SK-N-SH (cell line): ENCODE results near the gene DNASE2B. TPM values are rescaled to one million over a fixed set of nuclear protein-coding genes. Genes with fewer than 3 reads are reported as not detected.

Experiments
- CTCF ChIA-PET: fragments of 300-600, 350-600 bp; formaldehyde crosslinking; extraction: SDS; loops from one replicate; lab custom pipeline; 2021; lab: Yijun Ruan, JAX
- POLR2A ChIA-PET: fragments of 350-600 bp; sonication (Branson Sonifier 250); formaldehyde crosslinking; extraction: SDS; loops from one replicate; lab custom pipeline; 2020; ENCODE audit warnings: antibody characterized with exemption, inconsistent platforms; lab: Yijun Ruan, JAX
- DNase-seq: peaks from one replicate; pipeline ENCODE4 v3.0.0; 2012
- H2AFZ ChIP-seq: fragments of 200-600 bp; sonication (generic); 2 replicates; pipeline ENCODE4 v1.8.1; 2016; ENCODE audit warnings: antibody characterized with exemption, mild to moderate bottlenecking, low read depth
- H3F3A ChIP-seq: fragments of 200-600 bp; sonication (generic); replicated peaks from 2 replicates; pipeline ENCODE3; 2016; ENCODE audit warnings: antibody characterized with exemption, mild to moderate bottlenecking; ENCODE audit not compliant: insufficient read depth
- H3K27ac ChIP-seq, 2 experiments: fragments of 200-500 bp in 1 of 2; fragments of 200-600 bp in 1 of 2; sonication (Bioruptor generic) in 1 of 2; sonication (generic), shearing (Covaris generic) in 1 of 2; 2 replicates each; pipeline versions ENCODE4 v1.5.1 to v1.6.1; 2014 to 2016; ENCODE audit warnings: low read depth in 2 of 2, inconsistent platforms in 1 of 2, low read length in 1 of 2, mild to moderate bottlenecking in 1 of 2, mixed read lengths in 1 of 2
- H3K27me3 ChIP-seq: fragments of 200-600 bp; sonication (generic), shearing (Covaris generic); 2 replicates; pipeline ENCODE4 v1.6.1; 2016; ENCODE audit warnings: mixed run types; ENCODE audit not compliant: insufficient read depth
- H3K36me3 ChIP-seq, 2 experiments: fragments of 200-500 bp in 1 of 2; fragments of 200-600 bp in 1 of 2; sonication (Bioruptor generic) in 1 of 2; sonication (generic) in 1 of 2; replicated peaks in 1 of 2; 2 replicates each; pipeline versions ENCODE3 to v1.5.1; 2014 to 2016; ENCODE audit warnings: low read length in 1 of 2, mild to moderate bottlenecking in 1 of 2; ENCODE audit not compliant: insufficient read depth in 2 of 2, control insufficient read depth in 1 of 2
- H3K4me1 ChIP-seq, 2 experiments: fragments of 200-500 bp in 1 of 2; fragments of 200-600 bp in 1 of 2; sonication (Bioruptor generic) in 1 of 2; sonication (generic), shearing (Covaris generic) in 1 of 2; 2 replicates each; pipeline versions ENCODE4 v1.5.1 to v1.6.1; 2014 to 2016; ENCODE audit warnings: low read depth in 1 of 2, low read length in 1 of 2, mixed run types in 1 of 2; ENCODE audit not compliant: insufficient read depth in 2 of 2, control insufficient read depth in 1 of 2
- H3K4me2 ChIP-seq: fragments of 200-600 bp; sonication (generic), shearing (Covaris generic); 2 replicates; pipeline ENCODE4 v1.6.1; 2017; ENCODE audit warnings: mixed run types
- H3K4me3 ChIP-seq, 2 experiments: fragments of 200-500 bp in 1 of 2; fragments of 200-600 bp in 1 of 2; sonication (Bioruptor generic) in 1 of 2; sonication (generic), shearing (Covaris generic) in 1 of 2; 2 replicates each; pipeline versions ENCODE4 v1.5.1 to v1.8.1; 2014 to 2016; ENCODE audit warnings: low read depth in 2 of 2, inconsistent platforms in 1 of 2, low read length in 1 of 2, mild to moderate bottlenecking in 1 of 2, mixed read lengths in 1 of 2, moderate library complexity in 1 of 2
- H3K79me2 ChIP-seq: fragments of 200-600 bp; sonication (generic); 2 replicates; pipeline ENCODE4 v1.8.1; 2017; ENCODE audit warnings: mild to moderate bottlenecking; ENCODE audit not compliant: insufficient read depth
- H3K9ac ChIP-seq: fragments of 200-600 bp; sonication (generic); 2 replicates; pipeline ENCODE4 v1.6.1; 2017; ENCODE audit warnings: mixed run types
- H3K9me2 ChIP-seq: fragments of 200-600 bp; sonication (generic); 2 replicates; pipeline ENCODE4 v1.6.1; 2017; ENCODE audit warnings: mixed run types
- H3K9me3 ChIP-seq: fragments of 200-600 bp; sonication (generic); 2 replicates; pipeline ENCODE4 v1.6.1; 2017; ENCODE audit warnings: mixed run types, mild to moderate bottlenecking, moderate library complexity
- H4K20me1 ChIP-seq: fragments of 200-600 bp; sonication (generic); 2 replicates; pipeline ENCODE4 v1.6.1; 2017; ENCODE audit warnings: mild to moderate bottlenecking, mixed run types; ENCODE audit not compliant: insufficient read depth
- CHD2 ChIP-seq: fragments of 150-350 bp; IDR thresholded peaks from 2 replicates; pipeline ENCODE4 v1.6.1; 2018; ENCODE audit warnings: low read length; ENCODE audit not compliant: partially characterized antibody
- CTCF ChIP-seq: fragments of 200-600 bp; sonication (generic); IDR thresholded peaks from 2 replicates; pipeline ENCODE4 v1.6.1; 2017; ENCODE audit warnings: antibody characterized with exemption, mild to moderate bottlenecking, moderate library complexity
- EZH2phosphoT487 ChIP-seq: fragments of 200-600 bp; sonication (generic); IDR thresholded peaks from 2 replicates; pipeline ENCODE4 v1.6.1; 2017; ENCODE audit warnings: low read depth, mixed run types, mild to moderate bottlenecking, antibody characterized with exemption, moderate library complexity, borderline replicate concordance
- FOXJ3 ChIP-seq: sonication (generic); formaldehyde crosslinking; IDR thresholded peaks from 2 replicates; pipeline ENCODE4 v1.5.1; 2020; ENCODE audit warnings: mild to moderate bottlenecking, missing genetic modification reagents
- GABPA ChIP-seq: IDR thresholded peaks from 2 replicates; pipeline ENCODE4 v1.4.0; 2012; ENCODE audit warnings: low read depth, mild to moderate bottlenecking
- GATA2 ChIP-seq: sonication (generic); formaldehyde crosslinking; IDR thresholded peaks from 2 replicates; pipeline ENCODE4 v1.5.0; 2020; ENCODE audit warnings: mild to moderate bottlenecking, missing genetic modification reagents
- IRF3 ChIP-seq: fragments of 150-350 bp; IDR thresholded peaks from 2 replicates; pipeline ENCODE4 v1.6.1; 2016; ENCODE audit warnings: mild to moderate bottlenecking, low read depth, low read length
- MXI1 ChIP-seq: IDR thresholded peaks from 2 replicates; pipeline ENCODE4 v1.6.1; 2012; ENCODE audit warnings: mild to moderate bottlenecking, low read depth, low read length, improper control_type of control experiment
- NFIC ChIP-seq: IDR thresholded peaks from 2 replicates; pipeline ENCODE4 v1.4.0; 2012; ENCODE audit warnings: borderline replicate concordance
- NRF1 ChIP-seq: IDR thresholded peaks from 2 replicates; pipeline ENCODE4 v1.6.1; 2012; ENCODE audit warnings: low read depth, mild to moderate bottlenecking, low read length
- POLR2AphosphoS5 ChIP-seq: IDR thresholded peaks from 2 replicates; pipeline ENCODE4 v1.6.1; 2012; ENCODE audit warnings: low read depth, low read length
- RAD21 ChIP-seq: IDR thresholded peaks from 2 replicates; pipeline ENCODE4 v1.6.1; 2012; ENCODE audit warnings: mild to moderate bottlenecking, low read length
- RFX5 ChIP-seq: IDR thresholded peaks from 2 replicates; pipeline ENCODE4 v1.6.1; 2012; ENCODE audit warnings: mild to moderate bottlenecking, improper control_type of control experiment, low read length
- RXRA ChIP-seq: IDR thresholded peaks from 2 replicates; pipeline ENCODE4 v1.4.0; 2012; ENCODE audit warnings: low read depth, mild to moderate bottlenecking, borderline replicate concordance
- TAF1 ChIP-seq: IDR thresholded peaks from 2 replicates; pipeline ENCODE4 v1.6.1; 2012; ENCODE audit warnings: low read depth, mild to moderate bottlenecking, low read length, moderate library complexity, borderline replicate concordance
- TCF12 ChIP-seq: IDR thresholded peaks from 2 replicates; pipeline ENCODE4 v1.4.0; 2012
- TEAD4 ChIP-seq: IDR thresholded peaks from 2 replicates; pipeline ENCODE4 v1.4.0; 2012; ENCODE audit warnings: mild to moderate bottlenecking, borderline replicate concordance; ENCODE audit not compliant: insufficient read depth
- USF1 ChIP-seq: IDR thresholded peaks from 2 replicates; pipeline ENCODE4 v1.4.0; 2012; ENCODE audit warnings: low read depth, borderline replicate concordance
- YY1 ChIP-seq: IDR thresholded peaks from 2 replicates; pipeline ENCODE4 v1.4.0; 2012; ENCODE audit warnings: low read depth, mild to moderate bottlenecking
- ZBTB33 ChIP-seq: IDR thresholded peaks from 2 replicates; pipeline ENCODE4 v1.4.0; 2012; ENCODE audit warnings: low read depth, borderline replicate concordance
- polyA plus RNA-seq, 3 experiments: library from polyadenylated mRNA; depleted of rRNA; stranded (reverse); fragments of >200 nt; gene quantifications; 2 replicates each; pipeline ENCODE4 v1.2.3, GENCODE V29; 2012

Gene DNASE2B
- polyA plus RNA-seq, 1 of the 3 experiments (the other 2 are of a cell fraction), result 0.03 TPM

GRCh38 chr1:84422909-84423308 is 24.6 kb downstream of the DNASE2B start:
- Histone ChIP-seq H3F3A (no peaks in the 10 kb centered on the region), H3K79me2 (no peaks in the 10 kb centered on the region), H3K4me1 (peaks cover 0 to 3% of the 10 kb centered on the region in 2 experiments; a peak in 2 of 4 replicates), H3K4me2 (no peak overlapping the region), H3K36me3 (no peaks in the 10 kb centered on the region), H3K27ac (no peak overlapping the region), H3K9me3 (no peaks in the 10 kb centered on the region), H3K9me2 (no peaks in the 10 kb centered on the region), H3K27me3 (no peaks in the 10 kb centered on the region), H4K20me1 (no peaks in the 10 kb centered on the region), H3K4me3 (no peak overlapping the region), H3K9ac (no peak overlapping the region), H2AFZ (no peak overlapping the region)
- DNase-seq, result no peak
- ChIA-PET CTCF (interaction anchor here (0.8 to 2.9 kb wide), 3 partner anchors 10 to 14 kb away, joined by 3 to 13 read pairs (median 3); no protein-coding TSS in a partner anchor), POLR2A (interaction anchor here (1.8 kb wide), 1 partner anchor 125 kb away, joined by 4 read pairs; no protein-coding TSS in a partner anchor)
- TF ChIP-seq CHD2, result no peak
- no peak for TF ChIP-seq ZBTB33
- TF ChIP-seq TEAD4, result no peak
- TF ChIP-seq GABPA, result no peak
- no peak for TF ChIP-seq RAD21
- no peak for TF ChIP-seq TAF1
- no peak for TF ChIP-seq USF1
- no peak for TF ChIP-seq NRF1
- no peak for TF ChIP-seq CTCF
- no peak for TF ChIP-seq GATA2 (CRISPR knock-in tag)
- no peak for TF ChIP-seq TCF12
- no peak for TF ChIP-seq POLR2AphosphoS5
- no peak for TF ChIP-seq YY1
- no peak for TF ChIP-seq RFX5
- no peak for TF ChIP-seq EZH2phosphoT487
- no peak for TF ChIP-seq IRF3
- no peak for TF ChIP-seq NFIC
- TF ChIP-seq RXRA, result no peak
- no peak for TF ChIP-seq FOXJ3 (CRISPR knock-in tag)
- no peak for TF ChIP-seq MXI1
